Parathyroid adenoma (tissue), 2 donors: Measurements from ENCODE around the gene IGF1.

ENCODE experiments used
- H2AFZ ChIP-seq: fragments of 300-600 bp; sonication (generic); one replicate; pipeline ENCODE4 v1.7.0; 2017; ENCODE audit warnings: antibody characterized with exemption, mild to moderate bottlenecking
- H3K27ac ChIP-seq: fragments of 300-600 bp; sonication (generic); one replicate; pipeline ENCODE4 v1.7.0; 2017
- H3K27me3 ChIP-seq: fragments of 300-600 bp; sonication (generic); one replicate; pipeline ENCODE4 v1.7.0; 2017; ENCODE audit warnings: low read length; ENCODE audit not compliant: control insufficient read depth, insufficient read depth
- H3K36me3 ChIP-seq: fragments of 300-600 bp; sonication (generic); one replicate; pipeline ENCODE4 v1.7.0; 2017; ENCODE audit warnings: low read length; ENCODE audit not compliant: control insufficient read depth, insufficient read depth
- H3K4me1 ChIP-seq: fragments of 300-600 bp; sonication (generic); one replicate; pipeline ENCODE4 v1.7.0; 2017; ENCODE audit warnings: control low read depth
- H3K4me2 ChIP-seq: fragments of 300-600 bp; sonication (generic); one replicate; pipeline ENCODE4 v1.7.0; 2017; ENCODE audit warnings: low read length
- H3K4me3 ChIP-seq: fragments of 300-600 bp; sonication (generic); one replicate; pipeline ENCODE4 v1.7.0; 2017; ENCODE audit warnings: low read depth, low read length
- H3K79me2 ChIP-seq: fragments of 300-600 bp; sonication (generic); one replicate; pipeline ENCODE4 v1.7.0; 2017; ENCODE audit warnings: control low read depth
- H3K9ac ChIP-seq: fragments of 300-600 bp; sonication (generic); one replicate; pipeline ENCODE4 v1.7.0; 2017; ENCODE audit warnings: mild to moderate bottlenecking
- H3K9me3 ChIP-seq: fragments of 300-600 bp; sonication (generic); one replicate; pipeline ENCODE4 v1.7.0; 2017; ENCODE audit warnings: low read length; ENCODE audit not compliant: control insufficient read depth
- TF ChIP-seq, protein P1 (sequence below): fragments of 300-600 bp; sonication (generic); IDR thresholded peaks from one replicate; pipeline ENCODE4 v1.7.0; 2017; ENCODE audit warnings: antibody characterized with exemption, mild to moderate bottlenecking
- donor health status: primary hyperparathyroidism.

IGF1 gene

DNA sequence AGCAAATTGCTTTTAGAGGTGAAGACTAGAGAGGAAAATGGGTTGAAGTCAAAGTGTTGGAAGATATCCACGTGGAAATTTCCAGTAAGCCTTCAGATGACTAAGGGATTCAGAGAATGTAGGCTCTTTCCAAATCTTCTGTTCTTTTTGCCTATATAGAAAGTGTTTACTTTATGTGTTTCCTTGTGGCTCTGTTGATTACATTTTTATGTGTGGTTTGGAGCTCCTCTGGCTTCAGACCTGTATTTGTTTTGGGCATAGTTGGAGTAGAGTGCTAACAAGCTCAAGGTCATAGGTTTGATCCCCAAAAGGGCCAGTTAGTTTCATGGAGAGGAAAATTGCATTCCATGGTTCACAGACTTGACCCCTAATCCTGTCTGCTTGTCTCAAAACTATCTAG is 91.9 kb downstream of the IGF1 start:
- Histone ChIP-seq H3K9ac (no peak overlapping the region), H3K4me3 (no peak overlapping the region), H3K27ac (no peak overlapping the region)

DNA sequence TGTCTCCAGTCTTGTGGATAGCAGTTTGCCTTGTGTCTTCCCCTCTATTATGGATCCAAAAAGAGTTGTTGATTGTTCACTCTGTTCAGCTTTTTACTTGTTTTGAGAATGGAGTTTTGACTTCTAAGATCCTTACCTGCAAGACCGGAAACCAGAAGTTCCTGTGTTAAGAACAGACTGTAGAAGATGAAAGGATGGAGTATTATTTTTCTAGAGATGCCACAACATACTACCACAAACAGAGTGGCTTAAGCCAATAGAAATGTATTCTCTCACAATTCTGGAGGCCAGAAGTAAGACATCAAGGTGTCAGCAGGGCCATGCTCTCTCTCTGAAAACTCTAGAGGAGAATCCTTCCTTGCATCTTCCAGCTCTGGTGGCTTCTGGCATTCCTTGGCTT is 95.0 kb downstream of the IGF1 start:
- no peak overlapping the region for H3K4me2 ChIP-seq
- no peak overlapping the region for H3K9ac ChIP-seq
- H3K27ac ChIP-seq: no peak overlapping the region
- no peaks in the 10 kb centered on the region for H3K4me1 ChIP-seq
- H3K27me3 ChIP-seq: no peaks in the 10 kb centered on the region
- no peaks in the 10 kb centered on the region for H3K9me3 ChIP-seq
- no peak overlapping the region for H2AFZ ChIP-seq
- H3K4me3 ChIP-seq: no peak overlapping the region
- TF ChIP-seq, protein P1, sequence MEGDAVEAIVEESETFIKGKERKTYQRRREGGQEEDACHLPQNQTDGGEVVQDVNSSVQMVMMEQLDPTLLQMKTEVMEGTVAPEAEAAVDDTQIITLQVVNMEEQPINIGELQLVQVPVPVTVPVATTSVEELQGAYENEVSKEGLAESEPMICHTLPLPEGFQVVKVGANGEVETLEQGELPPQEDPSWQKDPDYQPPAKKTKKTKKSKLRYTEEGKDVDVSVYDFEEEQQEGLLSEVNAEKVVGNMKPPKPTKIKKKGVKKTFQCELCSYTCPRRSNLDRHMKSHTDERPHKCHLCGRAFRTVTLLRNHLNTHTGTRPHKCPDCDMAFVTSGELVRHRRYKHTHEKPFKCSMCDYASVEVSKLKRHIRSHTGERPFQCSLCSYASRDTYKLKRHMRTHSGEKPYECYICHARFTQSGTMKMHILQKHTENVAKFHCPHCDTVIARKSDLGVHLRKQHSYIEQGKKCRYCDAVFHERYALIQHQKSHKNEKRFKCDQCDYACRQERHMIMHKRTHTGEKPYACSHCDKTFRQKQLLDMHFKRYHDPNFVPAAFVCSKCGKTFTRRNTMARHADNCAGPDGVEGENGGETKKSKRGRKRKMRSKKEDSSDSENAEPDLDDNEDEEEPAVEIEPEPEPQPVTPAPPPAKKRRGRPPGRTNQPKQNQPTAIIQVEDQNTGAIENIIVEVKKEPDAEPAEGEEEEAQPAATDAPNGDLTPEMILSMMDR: no peak
- H3K79me2 ChIP-seq: no peaks in the 10 kb centered on the region
- H3K36me3 ChIP-seq: no peaks in the 10 kb centered on the region

More for the DNA sequence above, 91.9 kb downstream of the IGF1 start:
- Histone ChIP-seq H2AFZ (no peak overlapping the region), H3K9me3 (no peaks in the 10 kb centered on the region), H3K27me3 (no peaks in the 10 kb centered on the region), H3K4me2 (no peak overlapping the region), H3K4me1 (no peaks in the 10 kb centered on the region), H3K36me3 (no peaks in the 10 kb centered on the region), H3K79me2 (no peaks in the 10 kb centered on the region)
- TF ChIP-seq, protein P1: no peak

DNA sequence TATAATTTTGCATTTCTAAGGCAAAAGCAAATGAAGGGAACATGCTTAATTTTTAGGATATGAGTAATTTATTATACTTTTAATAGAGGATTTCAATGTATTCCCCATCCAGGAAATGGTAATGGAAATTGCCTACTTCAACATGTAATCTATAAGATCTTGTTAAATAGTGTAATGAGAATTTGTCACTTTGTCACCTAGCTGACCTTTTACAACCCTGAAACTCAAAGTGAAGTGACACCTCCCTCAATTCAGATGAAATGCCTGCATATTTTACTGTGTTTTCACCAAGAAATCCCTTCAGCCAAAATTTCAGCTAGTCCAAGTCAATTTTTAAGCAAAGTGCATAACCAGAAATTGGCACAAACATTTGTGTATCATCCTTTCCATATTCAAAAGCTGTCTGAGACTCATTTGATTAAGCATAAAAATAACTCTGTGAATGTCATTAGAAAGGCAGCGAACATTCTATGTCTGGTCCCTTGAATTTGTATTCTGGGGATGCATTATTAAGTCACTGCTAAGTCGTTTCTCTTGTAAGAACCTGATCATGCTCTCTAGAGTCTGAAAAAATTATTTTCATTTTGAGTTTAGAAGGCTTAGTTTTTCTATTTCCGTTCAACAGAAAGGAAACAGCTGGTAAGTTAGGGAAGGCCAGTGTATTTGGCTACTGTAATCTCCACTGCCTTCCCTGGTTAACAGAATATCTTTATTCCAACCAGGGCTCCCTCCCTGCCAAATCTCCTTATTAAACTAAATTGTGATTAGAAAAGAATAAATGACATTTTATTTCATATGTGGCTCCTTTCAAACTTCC is 100.8 kb downstream of the IGF1 start:
- Histone ChIP-seq H3K4me1 (no peaks in the 10 kb centered on the region), H3K9me3 (peaks cover 3% of the 10 kb centered on the region), H3K27me3 (no peaks in the 10 kb centered on the region), H3K4me2 (no peak overlapping the region), H3K4me3 (no peak overlapping the region), H3K36me3 (no peaks in the 10 kb centered on the region), H2AFZ (no peak overlapping the region), H3K9ac (no peak overlapping the region), H3K79me2 (no peaks in the 10 kb centered on the region), H3K27ac (no peak overlapping the region)
- TF ChIP-seq, protein P1: no peak

DNA sequence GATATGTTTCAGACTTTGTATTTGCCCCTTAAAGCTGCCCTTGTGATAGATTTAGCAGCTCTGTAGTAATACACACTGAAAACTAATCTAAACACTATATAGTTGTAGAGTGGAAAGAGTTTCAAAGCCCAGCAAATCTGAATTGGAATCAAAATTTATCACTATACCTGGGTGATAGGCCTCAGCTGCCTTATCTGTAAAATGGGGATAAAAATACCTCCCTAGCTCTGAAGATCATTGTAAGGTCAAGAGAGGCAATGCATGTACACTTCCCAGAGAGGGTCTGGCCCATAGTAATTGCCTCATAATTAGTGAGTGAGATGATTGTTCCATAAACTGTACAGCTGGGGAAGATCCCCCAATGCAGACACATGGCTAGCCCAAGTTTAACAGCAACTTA is 103.6 kb downstream of the IGF1 start:
- H3K4me2 ChIP-seq: no peak overlapping the region
- H3K4me3 ChIP-seq: no peak overlapping the region
- TF ChIP-seq, protein P1: no peak
- H3K27me3 ChIP-seq: no peaks in the 10 kb centered on the region
- H3K9me3 ChIP-seq: peaks cover 3% of the 10 kb centered on the region
- no peaks in the 10 kb centered on the region for H3K4me1 ChIP-seq
- no peaks in the 10 kb centered on the region for H3K36me3 ChIP-seq
- H3K27ac ChIP-seq: no peak overlapping the region
- H2AFZ ChIP-seq: no peak overlapping the region
- H3K79me2 ChIP-seq: no peaks in the 10 kb centered on the region
- H3K9ac ChIP-seq: no peak overlapping the region
